Measurements from ENCODE around the gene TGFB1.

Gene TGFB1

DNA sequence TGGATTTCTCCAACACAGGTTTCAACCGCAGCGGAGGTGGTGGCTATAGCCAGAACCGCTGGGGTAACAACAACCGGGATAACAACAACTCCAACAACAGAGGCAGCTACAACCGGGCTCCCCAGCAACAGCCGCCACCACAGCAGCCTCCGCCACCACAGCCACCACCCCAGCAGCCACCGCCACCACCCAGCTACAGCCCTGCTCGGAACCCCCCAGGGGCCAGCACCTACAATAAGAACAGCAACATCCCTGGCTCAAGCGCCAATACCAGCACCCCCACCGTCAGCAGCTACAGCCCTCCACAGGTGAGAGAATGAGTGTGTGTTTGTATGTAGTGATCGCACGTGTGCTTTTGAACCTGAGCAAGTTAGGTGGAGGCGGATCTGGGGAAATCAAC is 49.8 kb downstream of the TGFB1 start:
- Histone ChIP-seq H3K4me2 (ENCODE audit: low read depth, low read length, poor library complexity, severe bottlenecking) (no peak overlapping the region), H3K9ac (ENCODE audit: low read depth, low read length, poor library complexity, severe bottlenecking) (no peak overlapping the region), H3K4me3 (ENCODE audit: low read length, poor library complexity, severe bottlenecking) (no peak overlapping the region), H3K9me3 (ENCODE audit: insufficient read depth, low read depth, low read length) (no peaks in the 10 kb centered on the region), H3K36me3 (ENCODE audit: insufficient read depth, low read length) (peaks cover 91% of the 10 kb centered on the region), H3K4me1 (ENCODE audit: insufficient read depth, low read length, poor library complexity, severe bottlenecking) (peaks cover 26% of the 10 kb centered on the region), H3F3A (ENCODE audit: low read depth) (peaks cover 6% of the 10 kb centered on the region; the same call in 1 of the 2 replicates), H4K20me1 (ENCODE audit: insufficient read depth, low read length, poor library complexity, severe bottlenecking) (peaks cover 46% of the 10 kb centered on the region), H3K9me2 (replicated peaks; ENCODE audit: low read depth, low read length) (no peaks in the 10 kb centered on the region), H3K79me2 (ENCODE audit: insufficient read depth, low read length) (no peaks in the 10 kb centered on the region), H2AFZ (ENCODE audit: low read length) (no peak overlapping the region), H3K27me3 (ENCODE audit: insufficient read depth, low read length, poor library complexity, severe bottlenecking) (no peaks in the 10 kb centered on the region)
- TF ChIP-seq EZH2phosphoT487 (IDR thresholded peaks at IDR 0.05; ENCODE audit: borderline replicate concordance) (no peak), CTCF (conservative IDR thresholded peaks at IDR 0.05; ENCODE audit: low read length) (no peak)

- peaks cover 100% of the 10 kb centered on the region for H3K36me3 ChIP-seq (ENCODE audit: insufficient read depth, low read length)
- no peak overlapping the region for H3K4me2 ChIP-seq (ENCODE audit: low read depth, low read length, poor library complexity, severe bottlenecking)
- H3K9me3 ChIP-seq (ENCODE audit: insufficient read depth, low read depth, low read length), result no peaks in the 10 kb centered on the region
- no peaks in the 10 kb centered on the region for H3K9me2 ChIP-seq (replicated peaks; ENCODE audit: low read depth, low read length)
- no peak overlapping the region for H3K4me3 ChIP-seq (ENCODE audit: low read length, poor library complexity, severe bottlenecking)
- no peak overlapping the region for H3K9ac ChIP-seq (ENCODE audit: low read depth, low read length, poor library complexity, severe bottlenecking)
- no peak overlapping the region for H2AFZ ChIP-seq (ENCODE audit: low read length)
- no peaks in the 10 kb centered on the region for H3K79me2 ChIP-seq (ENCODE audit: insufficient read depth, low read length)
- peaks cover 21% of the 10 kb centered on the region for H3K4me1 ChIP-seq (ENCODE audit: insufficient read depth, low read length, poor library complexity, severe bottlenecking)
- peaks cover 49% of the 10 kb centered on the region for H4K20me1 ChIP-seq (ENCODE audit: insufficient read depth, low read length, poor library complexity, severe bottlenecking)
- H3F3A ChIP-seq (ENCODE audit: low read depth), result peaks cover 6% of the 10 kb centered on the region; the same call in 1 of the 2 replicates
- no peaks in the 10 kb centered on the region for H3K27me3 ChIP-seq (ENCODE audit: insufficient read depth, low read length, poor library complexity, severe bottlenecking)
- TF ChIP-seq EZH2phosphoT487 (IDR thresholded peaks at IDR 0.05; ENCODE audit: borderline replicate concordance) (no peak), CTCF (conservative IDR thresholded peaks at IDR 0.05; ENCODE audit: low read length) (no peak)
Measured at GRCh38 chr19:41302624-41303351, 50.9 kb downstream of the TGFB1 start.

DNA sequence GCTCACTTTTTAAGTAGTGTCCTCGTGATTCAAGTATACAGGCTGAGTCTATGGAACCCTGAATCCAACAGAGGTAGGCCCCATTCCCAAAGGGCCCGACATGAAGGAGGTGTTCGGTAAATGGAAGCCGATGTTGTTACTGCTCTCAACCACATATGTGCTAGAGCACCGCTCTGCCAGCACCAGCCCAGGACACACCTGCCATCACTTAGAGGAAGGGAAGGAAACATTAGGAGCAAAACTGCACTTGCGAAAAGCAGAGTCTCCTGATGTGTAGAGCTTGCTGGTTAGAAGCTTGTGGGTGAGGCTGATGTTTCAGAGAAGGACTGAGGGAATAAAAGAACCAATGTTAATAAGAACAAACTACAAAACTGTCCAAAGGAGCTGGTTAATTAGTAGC is 53.2 kb downstream of the TGFB1 start:
- Histone ChIP-seq H3K36me3 (ENCODE audit: insufficient read depth, low read length) (peaks cover 100% of the 10 kb centered on the region), H3K9ac (ENCODE audit: low read depth, low read length, poor library complexity, severe bottlenecking) (no peak overlapping the region)

More for the DNA sequence above, 53.2 kb downstream of the TGFB1 start:
- H3K4me2 ChIP-seq (ENCODE audit: low read depth, low read length, poor library complexity, severe bottlenecking), result no peak overlapping the region
- peaks cover 5% of the 10 kb centered on the region for H3K4me1 ChIP-seq (ENCODE audit: insufficient read depth, low read length, poor library complexity, severe bottlenecking)
- no peak overlapping the region for H2AFZ ChIP-seq (ENCODE audit: low read length)
- TF ChIP-seq CTCF (conservative IDR thresholded peaks at IDR 0.05; ENCODE audit: low read length) (no peak), EZH2phosphoT487 (IDR thresholded peaks at IDR 0.05; ENCODE audit: borderline replicate concordance) (no peak)
- H3F3A ChIP-seq (ENCODE audit: low read depth), result no peaks in the 10 kb centered on the region
- no peak overlapping the region for H3K4me3 ChIP-seq (ENCODE audit: low read length, poor library complexity, severe bottlenecking)
- H4K20me1 ChIP-seq (ENCODE audit: insufficient read depth, low read length, poor library complexity, severe bottlenecking), result peaks cover 44% of the 10 kb centered on the region
- no peaks in the 10 kb centered on the region for H3K27me3 ChIP-seq (ENCODE audit: insufficient read depth, low read length, poor library complexity, severe bottlenecking)
- H3K9me2 ChIP-seq (replicated peaks; ENCODE audit: low read depth, low read length), result no peaks in the 10 kb centered on the region
- H3K9me3 ChIP-seq (ENCODE audit: insufficient read depth, low read depth, low read length), result no peaks in the 10 kb centered on the region
- H3K79me2 ChIP-seq (ENCODE audit: insufficient read depth, low read length), result no peaks in the 10 kb centered on the region; the same call in 1 of the 2 replicates

Measured in Loucy (cell line).